Spinal cord (tissue), 10 donors: ENCODE data around the gene FAM120A. TPM values are rescaled to one million over a fixed set of nuclear protein-coding genes. Genes with fewer than 3 reads are reported as not detected.

Experiments
- DNase-seq, 6 donors: peaks; one replicate each; pipeline versions ENCODE4 v3.0.0 to v3.0.0-alpha.2; 2013 to 2015; ENCODE audit warnings: low spot score in 6 of 6, low read depth in 4 of 6
- H3K27ac ChIP-seq: one replicate; pipeline ENCODE4 v1.5.1; 2013; ENCODE audit warnings: low read depth, low read length, control low read depth
- H3K27me3 ChIP-seq: one replicate; pipeline ENCODE4 v1.6.1; 2013; ENCODE audit warnings: low read length; ENCODE audit not compliant: control insufficient read depth, insufficient read depth
- H3K36me3 ChIP-seq: one replicate; pipeline ENCODE4 v1.6.1; 2013; ENCODE audit warnings: low read length; ENCODE audit not compliant: control insufficient read depth, insufficient read depth
- H3K4me1 ChIP-seq: one replicate; pipeline ENCODE4 v1.6.1; 2013; ENCODE audit warnings: low read length; ENCODE audit not compliant: control insufficient read depth, insufficient read depth
- H3K4me3 ChIP-seq: one replicate; pipeline ENCODE4 v1.5.1; 2013; ENCODE audit warnings: low read depth, low read length, control low read depth
- H3K9me3 ChIP-seq: one replicate; pipeline ENCODE4 v1.6.1; 2013; ENCODE audit warnings: low read length; ENCODE audit not compliant: control insufficient read depth, insufficient read depth
- WGBS: methylation state at CpG from one replicate; pipeline ENCODE4 v1.1.5; 2013; ENCODE audit warnings: missing lambda C conversion rate; ENCODE audit not compliant: insufficient coverage; 5-methylcytosine and 5-hydroxymethylcytosine counted together
- polyA plus RNA-seq, 2 donors: library from polyadenylated mRNA; unstranded; fragments of 120-200 nt; gene quantifications; one replicate each; pipeline ENCODE4 v1.2.1, GENCODE V29; 2013; ENCODE audit not compliant: insufficient read length in 2 of 2
- total RNA-seq, 2 donors: library from RNA; depleted of rRNA in 1 of 2; stranded (reverse); fragments of 120-200 nt in 1 of 2; fragments of >200 nt in 1 of 2; gene quantifications; one replicate each; pipeline versions ENCODE4 v1.2.3 to v1.2.4, GENCODE V29; 2013 to 2014
- donor health status: healthy.

Gene FAM120A
- total and polyA plus RNA-seq, 4 donors: 51.3 to 75.4 (median 63.4) TPM

DNA sequence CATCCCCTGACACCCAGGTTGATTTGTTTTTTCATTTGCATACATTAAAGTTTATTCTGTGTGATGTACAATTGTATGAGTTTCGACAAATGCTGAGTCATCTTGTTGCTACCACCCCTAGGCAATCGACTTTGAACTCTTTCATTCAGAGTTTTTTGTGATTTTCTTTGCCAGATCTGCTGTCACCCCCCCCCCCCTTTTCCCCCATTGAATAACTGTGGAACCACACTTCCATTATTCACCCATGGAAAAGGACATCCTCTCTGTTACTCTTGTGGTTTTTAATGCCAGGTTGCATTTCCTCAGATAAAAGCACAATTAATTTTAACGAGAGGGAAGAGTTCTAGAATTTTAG is 15.6 kb downstream of the FAM120A start:
- no peaks in the 10 kb centered on the region for H3K36me3 ChIP-seq
- H3K27ac ChIP-seq: no peak overlapping the region
- WGBS: no CpG with 5 or more reads among the region's 3 CpGs
- no peaks in the 10 kb centered on the region for H3K27me3 ChIP-seq
- peaks cover 12% of the 10 kb centered on the region for H3K4me1 ChIP-seq
- no peak overlapping the region for H3K4me3 ChIP-seq
- H3K9me3 ChIP-seq: no peaks in the 10 kb centered on the region
- DNase-seq: no peak

DNA sequence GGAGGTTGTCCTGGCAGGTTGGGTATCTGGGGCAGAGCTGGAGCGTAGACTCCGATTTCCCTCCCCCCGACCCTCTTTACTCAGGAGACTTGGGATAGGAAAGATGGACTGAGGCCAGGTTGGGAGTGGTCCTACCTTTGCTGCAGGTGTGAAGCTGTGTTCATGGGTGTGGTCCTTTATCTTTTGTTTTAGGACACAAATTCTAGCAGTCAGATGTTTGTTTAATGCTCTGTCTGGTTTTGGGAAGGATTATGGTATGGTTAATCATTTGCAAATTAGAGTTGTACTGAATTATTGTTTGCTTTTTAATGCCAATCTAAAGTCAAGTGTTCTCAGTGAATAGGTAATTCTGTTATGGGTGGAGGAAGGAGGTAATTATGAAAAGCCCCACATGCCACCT is 16.0 kb downstream of the FAM120A start:
- no CpG with 5 or more reads among the region's 3 CpGs for WGBS
- no peak overlapping the region for H3K27ac ChIP-seq
- H3K27me3 ChIP-seq: no peaks in the 10 kb centered on the region
- H3K4me1 ChIP-seq: peaks cover 12% of the 10 kb centered on the region
- DNase-seq: no peak
- H3K9me3 ChIP-seq: no peaks in the 10 kb centered on the region
- H3K36me3 ChIP-seq: no peaks in the 10 kb centered on the region
- H3K4me3 ChIP-seq: no peak overlapping the region

DNA sequence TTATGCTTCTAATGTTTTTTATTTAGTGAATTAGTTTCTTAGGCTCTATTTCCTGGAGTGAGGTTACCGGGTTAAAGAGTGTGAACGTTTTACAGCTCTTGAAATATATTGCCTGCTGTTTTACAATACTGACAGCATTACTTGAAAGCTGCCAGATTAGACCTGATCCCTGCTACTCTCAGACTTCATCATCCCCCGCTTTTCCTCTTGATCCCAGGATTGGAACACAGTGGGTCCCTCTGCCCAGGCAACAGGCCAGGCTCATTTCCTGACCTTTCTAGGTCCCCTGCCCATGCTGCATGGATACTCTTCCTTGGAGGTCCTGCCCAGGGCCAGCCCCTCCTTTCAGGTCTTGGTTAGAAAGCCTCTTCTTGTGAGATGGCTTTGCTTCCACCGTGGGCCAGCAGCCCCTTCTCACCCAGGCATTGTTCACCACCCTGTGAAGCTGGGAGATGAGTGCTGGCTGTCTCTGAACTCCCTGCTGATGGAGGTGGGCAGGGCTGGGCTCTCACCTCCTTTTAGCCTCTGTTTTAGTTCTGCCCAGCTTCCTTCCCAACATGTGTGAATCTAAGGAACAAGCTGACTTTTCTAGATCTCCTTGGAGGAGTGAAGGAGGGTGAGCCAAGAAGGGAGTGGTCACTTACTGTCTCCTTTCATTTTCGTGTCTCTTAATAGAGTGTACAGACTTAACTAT is 17.4 kb downstream of the FAM120A start:
- Histone ChIP-seq H3K27me3 (no peaks in the 10 kb centered on the region), H3K27ac (peak overlapping the region; percentile 74), H3K4me3 (no peak overlapping the region), H3K9me3 (no peaks in the 10 kb centered on the region), H3K4me1 (peaks cover 12% of the 10 kb centered on the region), H3K36me3 (peaks cover 3% of the 10 kb centered on the region)
- DNase-seq: peak in 1 of 6 donors; percentile 32
- WGBS: 47% methylated on average over 1 of the region's 5 CpGs

DNA sequence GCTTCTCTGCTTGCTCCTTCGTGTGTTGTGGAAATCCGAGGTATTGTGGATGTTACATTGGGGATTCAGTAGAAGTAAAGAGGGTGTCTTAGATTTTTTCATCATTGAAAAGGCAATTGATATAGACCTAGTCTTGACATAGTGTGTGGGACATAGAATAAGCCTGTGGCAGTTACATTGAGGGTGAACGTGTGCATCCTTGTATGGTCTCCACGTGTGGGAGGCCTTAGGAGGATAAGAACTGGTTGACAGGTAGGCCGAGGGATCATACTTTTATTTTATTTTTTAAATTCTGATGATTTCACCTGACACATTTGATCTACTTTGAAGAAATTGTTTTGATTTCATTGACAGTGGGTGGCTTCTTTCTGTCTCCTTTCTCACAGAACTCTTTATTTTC is 18.9 kb downstream of the FAM120A start:
- H3K27ac ChIP-seq: no peak overlapping the region

DNA sequence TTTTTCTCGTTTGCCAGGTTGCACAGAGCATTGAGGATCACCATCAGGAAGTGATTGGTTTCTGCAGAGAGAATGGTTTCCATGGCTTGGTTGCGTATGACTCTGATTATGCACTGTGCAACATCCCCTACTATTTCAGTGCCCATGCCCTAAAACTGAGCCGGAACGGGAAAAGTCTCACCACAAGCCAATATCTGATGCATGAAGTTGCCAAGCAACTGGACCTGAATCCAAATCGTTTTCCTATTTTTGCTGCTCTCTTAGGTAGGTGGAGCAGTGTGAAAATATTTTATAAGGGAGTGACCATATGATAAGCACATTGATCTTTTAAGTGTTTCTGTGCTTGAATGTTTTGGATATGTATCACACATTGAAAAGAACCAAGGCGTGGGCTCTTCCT is 19.6 kb downstream of the FAM120A start:
- 53% methylated on average over 3 of the region's 6 CpGs for WGBS
- Histone ChIP-seq H3K9me3 (no peaks in the 10 kb centered on the region), H3K4me1 (peaks cover 12% of the 10 kb centered on the region), H3K36me3 (peaks cover 3% of the 10 kb centered on the region), H3K4me3 (no peak overlapping the region), H3K27me3 (no peaks in the 10 kb centered on the region), H3K27ac (no peak overlapping the region)
- DNase-seq: peak in 2 of 6 donors; percentile 22 to 32

More for the DNA sequence above, 18.9 kb downstream of the FAM120A start:
- Histone ChIP-seq H3K4me3 (no peak overlapping the region), H3K27me3 (no peaks in the 10 kb centered on the region), H3K36me3 (peaks cover 3% of the 10 kb centered on the region), H3K4me1 (peaks cover 12% of the 10 kb centered on the region), H3K9me3 (no peaks in the 10 kb centered on the region)
- DNase-seq: no peak
- 100% methylated on average over 2 of the region's 5 CpGs for WGBS

DNA sequence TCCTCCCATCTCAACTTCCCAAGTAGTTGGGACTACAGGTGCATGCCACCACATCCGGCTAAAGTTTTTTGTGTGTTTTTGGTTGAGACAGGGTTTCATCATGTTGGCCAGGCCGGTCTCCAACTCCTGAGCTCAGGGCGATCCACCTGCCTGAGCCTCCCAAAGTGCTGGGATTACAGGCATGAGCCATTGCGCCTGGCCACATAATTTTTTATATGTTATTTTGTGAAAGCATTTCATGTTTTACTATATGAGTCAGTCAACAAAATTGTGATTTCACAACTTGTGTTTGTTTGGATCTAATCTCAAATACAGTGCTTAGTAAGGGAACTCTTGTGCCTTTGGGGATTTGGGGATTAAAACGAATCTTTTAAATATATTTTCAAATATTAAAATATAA is 21.9 kb downstream of the FAM120A start:
- Histone ChIP-seq H3K36me3 (peaks cover 3% of the 10 kb centered on the region), H3K27me3 (no peaks in the 10 kb centered on the region), H3K27ac (no peak overlapping the region), H3K4me3 (no peak overlapping the region), H3K4me1 (peaks cover 5% of the 10 kb centered on the region), H3K9me3 (no peaks in the 10 kb centered on the region)
- 83% methylated on average over 1 of the region's 5 CpGs for WGBS
- DNase-seq: no peak

DNA sequence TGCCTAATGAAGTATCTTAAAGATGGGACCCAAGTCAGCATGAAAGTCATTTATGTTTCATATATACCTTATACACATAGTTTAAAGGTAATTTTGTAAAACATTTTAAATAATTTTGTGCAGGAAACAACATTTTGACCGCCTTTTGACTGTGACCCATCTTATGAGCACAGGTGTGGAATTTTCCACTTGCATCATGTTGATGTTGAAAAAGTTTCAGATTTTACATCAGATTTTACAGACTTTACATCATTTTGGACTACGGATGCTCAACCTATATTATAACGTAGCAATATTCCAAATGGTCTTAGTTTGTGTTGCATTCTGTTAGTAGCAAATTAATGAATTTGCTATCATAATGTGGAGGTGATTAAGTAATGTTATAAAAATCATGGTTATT is 23.6 kb downstream of the FAM120A start:
- Histone ChIP-seq H3K27ac (no peak overlapping the region), H3K9me3 (no peaks in the 10 kb centered on the region)

DNA sequence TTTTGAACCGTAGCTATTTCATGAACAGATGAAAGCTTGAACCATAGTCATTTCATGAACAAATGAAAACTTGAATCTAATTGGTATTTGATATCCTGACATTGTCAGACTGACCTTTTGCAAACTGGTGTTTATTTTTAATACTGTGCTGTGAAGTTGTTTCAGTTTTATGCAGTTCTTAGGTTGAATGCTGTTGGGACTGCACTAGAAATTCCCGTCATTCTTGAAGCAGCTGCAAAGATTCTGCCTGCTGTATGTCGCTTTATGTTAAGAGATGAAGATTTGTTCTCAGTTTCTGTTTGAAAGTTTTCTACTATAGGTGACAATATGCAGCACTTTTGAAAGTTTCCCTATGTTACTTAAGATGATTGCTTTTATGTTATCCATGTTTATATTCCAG is 24.4 kb downstream of the FAM120A start:
- Histone ChIP-seq H3K9me3 (no peaks in the 10 kb centered on the region), H3K36me3 (peaks cover 6% of the 10 kb centered on the region), H3K4me3 (no peak overlapping the region), H3K4me1 (peaks cover 6% of the 10 kb centered on the region), H3K27ac (no peak overlapping the region), H3K27me3 (no peaks in the 10 kb centered on the region)
- no peak for DNase-seq
- WGBS: no CpG with 5 or more reads among the region's 3 CpGs

More for the DNA sequence above, 23.6 kb downstream of the FAM120A start:
- H3K4me3 ChIP-seq: no peak overlapping the region
- H3K36me3 ChIP-seq: peaks cover 3% of the 10 kb centered on the region
- WGBS: no CpG with 5 or more reads among the region's 3 CpGs
- H3K4me1 ChIP-seq: peaks cover 1% of the 10 kb centered on the region
- DNase-seq: no peak
- no peaks in the 10 kb centered on the region for H3K27me3 ChIP-seq

DNA sequence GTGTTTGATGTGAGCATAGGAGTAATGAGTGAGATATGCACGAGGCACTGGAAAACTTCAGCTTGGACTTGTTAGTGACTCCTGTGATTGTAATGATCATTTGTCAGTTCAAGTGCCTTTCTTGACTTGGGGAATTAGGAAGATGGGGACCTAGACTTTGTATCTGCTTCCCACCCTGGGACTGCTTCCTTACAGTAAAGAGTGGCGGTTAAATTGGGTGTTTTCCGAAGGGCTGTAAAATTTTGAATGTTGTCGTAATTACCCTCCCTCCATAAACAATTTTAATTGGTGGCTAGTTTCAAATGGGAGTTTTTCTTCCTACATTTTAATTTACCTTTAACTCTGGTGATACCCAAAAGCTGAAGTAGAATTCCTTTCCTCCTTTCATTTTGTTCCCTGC is 25.4 kb downstream of the FAM120A start:
- Histone ChIP-seq H3K27me3 (no peaks in the 10 kb centered on the region), H3K4me1 (peaks cover 8% of the 10 kb centered on the region), H3K36me3 (peaks cover 8% of the 10 kb centered on the region), H3K4me3 (no peak overlapping the region), H3K27ac (no peak overlapping the region), H3K9me3 (no peaks in the 10 kb centered on the region)
- WGBS: 86% methylated on average over 1 of the region's 4 CpGs
- no peak for DNase-seq

DNA sequence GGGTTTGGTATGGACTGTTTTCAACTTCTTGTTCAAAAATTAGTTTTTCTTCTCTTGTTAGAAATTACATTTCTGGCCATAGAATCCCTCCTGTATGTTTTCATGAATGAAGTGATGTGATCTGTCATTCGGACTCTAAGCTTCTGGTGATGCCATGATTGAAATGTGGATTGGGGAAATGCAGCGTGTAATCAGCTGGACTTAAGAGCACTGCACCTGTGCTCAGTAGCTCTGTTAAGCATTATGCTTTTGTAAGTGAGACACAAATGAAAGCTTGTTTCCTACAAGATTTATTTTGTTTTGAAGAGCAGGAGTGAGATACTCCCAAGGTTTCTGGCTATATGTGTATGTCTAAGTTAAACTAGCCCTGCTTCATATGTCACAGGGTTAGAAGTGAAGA is 25.9 kb downstream of the FAM120A start:
- WGBS: 71% methylated on average over 2 of the region's 2 CpGs
- Histone ChIP-seq H3K4me3 (no peak overlapping the region), H3K36me3 (peaks cover 8% of the 10 kb centered on the region), H3K27me3 (no peaks in the 10 kb centered on the region), H3K27ac (no peak overlapping the region), H3K9me3 (no peaks in the 10 kb centered on the region), H3K4me1 (peaks cover 8% of the 10 kb centered on the region)
- no peak for DNase-seq
